NCI-H1436 (cell line): ENCODE data around the gene TMEM225B.
"Not testable (repeated sequence)": the region's sequence is repeated elsewhere in the genome, so short reads cannot be mapped to it uniquely, and the experiment has no call there.

Experiments
- DNase-seq: peaks from one replicate; lab custom pipeline; 2025; lab: John Stamatoyannopoulos, UW

TMEM225B gene

DNA sequence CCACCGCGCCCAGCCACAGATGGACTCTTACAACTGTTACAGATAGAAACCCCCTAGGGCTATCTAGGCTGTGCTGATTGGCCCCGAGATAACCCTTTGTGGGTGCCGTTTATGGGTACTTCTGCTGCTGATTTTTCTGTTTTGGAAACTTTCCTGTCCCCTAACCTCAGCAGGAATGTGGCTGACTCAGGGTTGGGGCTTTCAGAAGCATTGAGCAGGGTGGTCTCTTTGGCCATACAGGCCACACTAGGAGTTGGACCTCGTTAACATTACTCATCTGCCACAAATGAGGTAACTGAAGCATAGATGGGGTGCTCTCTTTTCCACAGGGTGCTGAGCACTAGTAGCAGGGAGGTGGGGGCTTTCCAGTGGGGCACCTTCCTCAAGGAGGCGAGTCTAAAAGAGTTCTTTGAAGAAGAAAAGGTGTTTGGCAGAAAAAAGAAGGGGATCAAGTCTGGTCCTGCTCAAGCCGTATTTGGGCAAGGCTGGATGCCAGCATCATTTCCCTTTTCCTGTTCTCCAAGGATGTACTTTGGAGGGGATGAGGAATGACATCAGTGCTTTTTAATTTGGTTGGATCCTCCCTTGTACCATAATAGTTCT lies 25.1 kb downstream of the TMEM225B start:
- DNase-seq = no peak

DNA sequence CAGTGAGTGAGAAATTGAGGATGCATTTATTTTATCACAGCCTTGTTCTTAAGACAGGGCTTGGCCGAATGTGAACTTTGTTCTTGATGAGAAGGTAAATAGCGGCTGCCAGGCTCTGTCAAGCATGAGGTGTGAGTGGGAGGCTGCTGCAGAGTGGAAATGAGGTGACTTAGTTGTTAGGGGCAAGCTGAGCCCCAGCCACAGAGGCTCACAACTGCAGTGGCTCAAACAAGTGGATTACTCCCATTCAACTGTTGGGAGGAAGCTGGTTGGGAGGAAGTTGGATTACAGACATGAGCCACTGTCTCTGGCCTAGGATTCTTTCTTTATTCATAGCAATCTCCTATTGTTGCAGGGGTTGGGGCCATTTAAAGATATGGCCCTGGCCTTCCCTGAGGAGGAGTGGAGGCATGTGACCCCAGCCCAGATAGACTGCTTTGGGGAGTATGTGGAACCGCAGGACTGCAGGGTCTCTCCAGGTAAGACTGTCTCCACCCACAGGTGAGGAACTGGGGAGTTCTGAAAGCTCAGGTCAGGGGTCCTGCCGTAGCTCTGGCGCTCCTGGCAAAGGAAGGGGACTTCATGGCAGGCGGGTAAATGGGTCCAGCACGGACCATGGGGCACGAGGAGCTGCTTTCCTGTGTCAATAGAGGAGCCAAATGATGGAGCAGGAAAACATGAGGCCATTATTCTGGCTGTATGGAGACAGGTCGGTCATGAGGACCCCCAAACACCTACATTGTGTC lies 25.8 kb downstream of the TMEM225B start:
- DNase-seq = no peak

GRCh38 chr7:99624484-99624883 lies 26.4 kb downstream of the TMEM225B start:
- no peak for DNase-seq

DNA sequence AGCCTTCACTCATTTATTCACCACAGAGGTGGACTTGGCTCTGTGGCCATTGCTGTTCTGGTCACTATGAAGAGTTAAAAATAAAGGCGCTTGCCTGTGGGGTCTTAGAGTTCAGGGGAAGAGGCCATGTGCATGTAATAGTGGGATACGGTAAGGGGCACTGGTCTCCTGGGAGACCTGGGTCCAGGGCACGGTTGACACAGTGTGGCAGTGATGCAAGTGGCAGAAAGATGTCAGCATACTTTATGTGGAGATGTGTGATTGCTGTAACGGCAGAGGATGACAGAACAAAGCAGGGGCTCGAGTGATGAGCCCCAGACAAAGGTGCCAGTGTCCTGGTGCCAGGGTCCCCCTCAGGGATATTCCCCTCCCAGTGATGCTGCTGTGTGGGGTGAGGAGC lies 27.3 kb downstream of the TMEM225B start:
- no peak for DNase-seq

DNA sequence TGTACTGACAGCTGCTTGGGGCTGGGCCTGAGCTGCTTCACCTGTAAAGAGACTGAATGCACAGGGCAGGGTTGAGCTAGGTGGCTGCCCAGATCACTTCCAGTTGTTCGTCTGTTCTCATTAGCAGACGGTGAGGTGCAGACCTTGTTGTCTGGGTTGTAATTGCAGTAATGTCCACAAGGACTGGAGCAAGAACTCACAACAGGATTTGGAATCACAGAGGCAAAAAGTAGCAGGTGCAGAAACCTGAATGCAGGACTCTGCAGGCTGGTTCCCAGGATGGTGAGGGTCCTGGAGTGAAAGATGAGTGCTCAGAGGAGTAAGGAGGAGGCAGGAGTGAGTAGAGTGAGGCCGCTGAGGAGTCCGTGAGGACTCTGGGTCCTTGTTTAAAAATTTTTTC lies 27.9 kb downstream of the TMEM225B start:
- no peak for DNase-seq

- no peak for DNase-seq
These were observed 28.6 kb downstream of the TMEM225B start for GRCh38 chr7:99626661-99627060.

- DNase-seq = no peak
These were observed 29.4 kb downstream of the TMEM225B start for GRCh38 chr7:99627513-99627912.

DNA sequence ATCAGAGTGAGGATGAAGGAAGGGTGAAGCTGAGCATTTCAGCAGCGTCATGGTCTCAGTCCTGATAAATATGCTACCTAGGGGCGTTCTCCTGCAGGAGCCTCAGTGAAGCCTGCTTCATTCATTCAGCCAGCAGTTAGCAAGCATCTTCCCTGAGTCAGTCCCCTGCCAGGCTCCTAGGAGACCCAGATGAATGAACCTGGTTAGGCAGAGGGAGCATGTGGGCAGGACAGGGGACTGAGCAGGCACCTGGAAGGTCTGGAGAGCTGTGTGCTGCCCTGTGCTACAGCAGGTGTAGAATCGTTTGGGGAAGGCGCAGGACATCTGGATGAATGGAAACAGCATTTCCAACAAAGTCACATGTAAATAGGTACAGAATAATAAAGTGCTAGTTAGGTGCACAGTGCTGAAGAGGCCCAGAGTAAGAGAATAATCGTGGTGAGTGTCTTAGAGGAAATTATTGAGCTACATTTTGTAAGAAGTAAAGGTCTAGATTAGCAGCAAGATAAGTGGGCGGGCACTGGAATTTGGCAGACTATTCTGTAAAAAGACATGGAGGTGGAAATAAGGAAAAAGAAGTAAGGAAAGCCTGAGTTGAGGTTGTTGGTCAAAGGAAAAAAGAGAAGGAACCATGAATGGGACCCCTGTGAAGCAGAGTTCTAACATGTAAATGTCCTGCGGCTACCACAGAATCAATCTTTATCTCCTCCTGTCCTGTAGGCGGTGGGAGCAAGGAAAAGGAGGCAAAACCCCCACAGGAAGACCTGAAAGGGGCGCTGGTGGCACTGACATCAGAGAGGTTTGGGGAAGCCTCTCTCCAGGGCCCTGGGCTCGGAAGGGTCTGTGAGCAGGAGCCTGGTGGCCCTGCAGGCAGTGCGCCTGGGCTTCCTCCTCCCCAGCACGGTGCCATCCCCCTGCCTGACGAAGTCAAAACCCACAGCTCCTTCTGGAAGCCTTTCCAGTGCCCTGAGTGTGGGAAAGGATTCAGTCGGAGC lies 30.7 kb downstream of the TMEM225B start:
- no peak for DNase-seq

GRCh38 chr7:99629643-99630042 lies 31.6 kb downstream of the TMEM225B start:
- no peak for DNase-seq

DNA sequence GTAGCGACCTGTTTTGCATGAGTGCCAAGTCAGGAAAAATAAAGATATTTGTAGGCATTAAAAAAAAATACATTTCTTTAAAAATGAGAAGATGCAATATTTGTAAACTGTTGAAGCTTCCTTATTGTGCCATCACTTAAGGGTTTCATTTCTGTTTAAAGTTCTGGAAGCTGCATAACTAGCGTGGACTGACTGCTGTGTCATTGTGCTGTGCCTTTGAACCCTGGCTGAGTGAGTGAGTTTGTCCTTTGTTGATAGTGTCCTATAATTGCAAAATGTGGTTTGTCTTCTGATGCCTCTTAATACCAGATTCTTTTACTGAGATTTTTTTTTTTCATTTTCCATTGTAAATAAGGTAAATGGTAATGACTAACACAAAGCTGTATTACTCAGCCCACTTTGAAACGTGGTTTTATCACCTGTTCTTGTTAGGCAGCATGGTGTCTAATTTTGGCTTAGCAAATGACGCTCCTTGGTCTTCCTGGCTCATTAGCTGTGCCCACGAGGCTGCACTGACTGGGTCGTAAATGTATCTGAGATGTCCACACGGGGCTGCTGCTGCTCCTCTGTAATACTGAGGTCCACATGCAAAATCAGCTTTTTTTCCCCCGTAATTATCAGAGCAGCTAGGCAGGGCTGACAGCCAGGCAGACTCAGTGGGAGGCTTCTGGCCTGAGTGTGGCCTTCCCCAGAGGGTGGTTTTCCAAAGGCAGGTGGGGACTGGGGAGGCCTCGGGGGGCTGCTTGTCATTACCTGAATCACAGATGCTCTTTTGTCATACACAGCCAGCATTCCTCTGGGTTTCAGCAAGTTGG lies 33.4 kb downstream of the TMEM225B start:
- no peak for DNase-seq

GRCh38 chr7:99637414-99637813 lies 39.3 kb downstream of the TMEM225B start:
- DNase-seq = not testable (repeated sequence)

DNA sequence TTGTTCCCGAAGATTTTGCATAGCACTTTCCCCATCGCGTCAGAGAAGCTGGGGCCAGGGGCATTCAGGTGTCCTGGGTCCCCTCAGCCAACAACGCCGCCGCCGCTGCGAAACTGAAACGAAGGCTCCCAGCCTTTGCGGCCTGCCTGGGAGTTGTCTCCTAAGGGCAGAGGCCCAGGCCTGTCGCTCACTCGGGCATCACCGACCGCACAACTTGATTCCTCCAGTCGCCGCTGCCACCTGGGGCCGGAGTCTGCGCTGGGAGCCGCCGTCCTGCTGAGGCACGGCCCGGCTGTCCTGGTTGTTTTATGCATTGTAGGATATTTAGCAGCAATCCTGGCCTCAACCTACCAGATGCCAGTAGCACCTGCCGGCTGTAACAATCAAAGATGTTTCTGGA lies 40.7 kb downstream of the TMEM225B start:
- no peak for DNase-seq

GRCh38 chr7:99639267-99639666 lies 41.2 kb downstream of the TMEM225B start:
- no peak for DNase-seq

- DNase-seq = no peak
These were observed 44.0 kb downstream of the TMEM225B start for GRCh38 chr7:99642027-99642426.

DNA sequence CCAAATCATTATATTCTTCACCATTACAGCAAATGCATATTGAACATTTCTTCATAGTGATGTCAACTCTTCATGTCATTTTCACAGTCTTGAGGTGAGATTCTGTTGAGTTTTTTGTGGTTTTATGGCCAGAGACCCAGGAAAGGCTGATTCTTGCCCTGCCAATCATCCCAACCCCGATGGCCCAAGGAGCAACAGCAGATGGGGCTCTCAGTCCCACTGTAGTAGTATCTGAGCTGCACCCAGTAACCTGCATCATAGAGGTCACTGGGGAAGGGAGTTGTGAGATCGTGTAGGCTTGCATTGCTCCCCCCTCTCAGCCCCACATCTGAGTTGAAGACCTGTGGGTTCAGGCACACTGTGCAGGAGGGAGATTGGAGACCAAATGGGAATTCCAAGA lies 45.4 kb downstream of the TMEM225B start:
- DNase-seq = no peak

- no peak for DNase-seq
These were observed 46.4 kb downstream of the TMEM225B start for GRCh38 chr7:99644431-99644830.

- DNase-seq = no peak
These were observed 47.5 kb downstream of the TMEM225B start for GRCh38 chr7:99645590-99645989.

- DNase-seq = no peak
These were observed 50.8 kb downstream of the TMEM225B start for GRCh38 chr7:99648843-99649242.

DNA sequence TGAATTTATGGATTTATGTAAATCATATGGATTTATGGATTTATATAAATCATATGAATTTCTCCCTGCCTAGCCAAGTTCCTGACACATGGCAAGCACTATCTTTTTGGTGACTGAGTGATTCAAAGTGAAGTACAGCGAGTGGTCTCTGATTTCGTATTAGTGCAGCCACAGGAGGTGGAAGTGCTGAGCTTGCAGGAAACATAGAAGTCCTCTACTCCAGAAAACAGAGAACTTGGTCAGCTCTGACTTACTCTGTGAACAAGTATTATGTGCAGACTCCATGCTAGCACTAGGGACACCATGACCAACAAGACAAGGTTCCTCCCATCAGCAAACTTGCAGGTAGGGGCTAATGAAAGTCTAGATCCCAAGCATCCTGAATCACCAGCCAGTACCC lies 53.2 kb downstream of the TMEM225B start:
- DNase-seq = no peak

- no peak for DNase-seq
These were observed 54.6 kb downstream of the TMEM225B start for GRCh38 chr7:99652671-99653070.

DNA sequence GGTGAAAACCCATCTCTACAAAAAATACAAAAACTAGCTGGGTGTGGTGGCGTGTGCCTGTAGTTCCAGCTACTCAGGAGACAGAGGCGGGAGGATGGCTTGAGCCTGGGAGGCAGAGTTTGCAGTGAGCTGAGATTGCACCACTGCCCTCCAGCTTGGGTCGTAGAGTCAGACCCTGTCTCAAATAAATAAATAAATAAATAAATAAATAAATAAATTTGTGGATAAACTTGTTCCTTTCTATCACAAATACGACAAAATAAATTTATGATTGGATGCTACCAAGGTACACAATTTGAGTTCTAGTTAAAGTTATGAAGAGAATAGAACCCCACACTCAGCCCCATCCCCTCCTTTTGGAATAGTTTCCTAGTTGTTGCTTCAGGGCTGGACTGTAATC lies 55.2 kb downstream of the TMEM225B start:
- not testable (repeated sequence) for DNase-seq

DNA sequence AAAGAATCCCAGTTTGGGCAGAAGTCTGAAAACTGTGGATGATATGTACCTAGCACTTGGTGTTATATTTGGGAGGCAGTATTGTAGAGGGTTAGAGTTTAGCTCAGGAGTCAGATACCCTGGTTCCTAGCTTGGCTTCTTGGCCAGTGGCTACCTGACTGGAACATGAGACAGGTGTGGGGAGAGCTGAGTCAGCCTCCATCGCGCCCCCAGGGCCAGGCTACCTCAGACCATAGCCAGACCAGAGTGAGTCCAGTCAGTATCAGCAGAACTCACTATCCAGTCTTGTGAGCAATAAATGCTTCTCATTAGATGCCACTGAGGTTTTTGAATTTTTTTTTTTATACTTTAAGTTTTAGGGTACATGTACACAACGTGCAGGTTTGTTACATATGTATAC lies 55.7 kb downstream of the TMEM225B start:
- DNase-seq = no peak
